C4-2B (cell line): ENCODE measurements around the gene LPP.

Experiments used
- H3K27ac ChIP-seq: fragments of 450-650 bp; 2 replicates; pipeline ENCODE4 v1.5.1; 2017
- CTCF ChIP-seq: fragments of 450-650 bp; conservative IDR thresholded peaks from 2 replicates; pipeline ENCODE4 v1.5.1; 2017; ENCODE audit warnings: mild to moderate bottlenecking
- ZFX ChIP-seq: fragments of 450-650 bp; IDR thresholded peaks from 2 replicates; pipeline ENCODE4 v1.6.1; 2017

LPP gene

GRCh38 chr3:188568736-188569135 lies 414.8 kb downstream of the LPP start:
- TF ChIP-seq CTCF (no peak), ZFX (no peak)
- H3K27ac ChIP-seq = no peak overlapping the region; the same call in 1 of the 2 replicates

- H3K27ac ChIP-seq = no peak overlapping the region
- no peak for TF ChIP-seq ZFX
- no peak for TF ChIP-seq CTCF
Measured at GRCh38 chr3:188571531-188572095, 417.7 kb downstream of the LPP start.

GRCh38 chr3:188573291-188573940 lies 419.5 kb downstream of the LPP start:
- H3K27ac ChIP-seq = no peak overlapping the region

GRCh38 chr3:188573956-188574355 lies 420.0 kb downstream of the LPP start:
- H3K27ac ChIP-seq = no peak overlapping the region
- TF ChIP-seq ZFX (no peak), CTCF (no peak)

More at GRCh38 chr3:188573291-188573940, 419.5 kb downstream of the LPP start:
- no peak for TF ChIP-seq ZFX
- no peak for TF ChIP-seq CTCF

GRCh38 chr3:188574885-188575284 lies 420.9 kb downstream of the LPP start:
- TF ChIP-seq CTCF (no peak), ZFX (no peak)
- H3K27ac ChIP-seq = no peak overlapping the region

GRCh38 chr3:188575501-188575900 lies 421.5 kb downstream of the LPP start:
- H3K27ac ChIP-seq = no peak overlapping the region
- TF ChIP-seq CTCF (no peak), ZFX (no peak)

- no peak overlapping the region for H3K27ac ChIP-seq
- no peak for TF ChIP-seq ZFX
Measured at GRCh38 chr3:188577539-188577938, 423.6 kb downstream of the LPP start.
